Measurements from ENCODE around the gene TCF25.

Gene TCF25

GRCh38 chr16:89880477-89881367, 7.3 kb downstream of the TCF25 start:
- no peak for DNase-seq

- DNase-seq, result no peak
These were observed 8.0 kb downstream of the TCF25 start for GRCh38 chr16:89881368-89881730.

- DNase-seq, result no peak
These were observed 10.1 kb downstream of the TCF25 start for GRCh38 chr16:89883346-89884040.

- DNase-seq, result no peak
These were observed 10.6 kb downstream of the TCF25 start for GRCh38 chr16:89884041-89884421.

- DNase-seq, result no peak
These were observed 13.9 kb downstream of the TCF25 start for GRCh38 chr16:89887243-89887642.

- DNase-seq, result no peak
These were observed 16.8 kb downstream of the TCF25 start for GRCh38 chr16:89890200-89890599.

GRCh38 chr16:89890886-89891657, 17.7 kb downstream of the TCF25 start:
- no peak for DNase-seq

- no peak for DNase-seq
These were observed 18.8 kb downstream of the TCF25 start for GRCh38 chr16:89892055-89892630.

GRCh38 chr16:89892635-89893034, 19.2 kb downstream of the TCF25 start:
- no peak for DNase-seq

GRCh38 chr16:89893642-89894548, 20.5 kb downstream of the TCF25 start:
- DNase-seq, result no peak

- no peak for DNase-seq
These were observed 22.3 kb downstream of the TCF25 start for GRCh38 chr16:89895482-89896250.

- no peak for DNase-seq
These were observed 23.8 kb downstream of the TCF25 start for GRCh38 chr16:89897204-89897603.

GRCh38 chr16:89898201-89898967, 25.0 kb downstream of the TCF25 start:
- no peak for DNase-seq

- DNase-seq, result no peak
These were observed 26.6 kb downstream of the TCF25 start for GRCh38 chr16:89899879-89900481.

GRCh38 chr16:89900885-89901284, 27.5 kb downstream of the TCF25 start:
- no peak for DNase-seq

GRCh38 chr16:89902980-89903379, 29.6 kb downstream of the TCF25 start:
- DNase-seq, result no peak

GRCh38 chr16:89903908-89904515, 30.6 kb downstream of the TCF25 start:
- DNase-seq, result no peak

- no peak for DNase-seq
These were observed 31.5 kb downstream of the TCF25 start for GRCh38 chr16:89904606-89905510.

All from suppressor macrophage treated with lipopolysaccharide for 1 hour (primary cell).